ENCODE results near the gene GSTO1.

DNA sequence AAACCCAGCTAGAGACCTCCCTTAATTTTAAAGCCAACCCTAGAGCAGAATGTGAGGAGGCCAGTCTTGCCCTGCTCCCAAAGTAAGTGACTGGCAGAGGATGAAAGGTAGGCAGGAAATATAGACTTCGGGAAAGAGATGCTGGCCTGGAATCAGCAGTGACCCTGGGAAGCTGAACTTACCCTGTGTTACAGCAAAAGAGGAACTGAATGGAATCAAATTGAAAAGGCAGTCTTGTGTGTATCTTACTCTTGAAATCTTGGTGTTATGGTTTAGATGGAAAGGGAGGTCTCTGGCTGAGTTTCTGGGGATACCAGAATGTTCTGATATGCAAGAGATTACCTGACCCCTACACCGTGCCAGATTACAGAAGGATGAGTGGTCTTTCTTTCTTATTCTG is 14.6 kb upstream of the GSTO1 start:
- no peak for TF ChIP-seq EGR1 (IDR thresholded peaks at IDR 0.05; ENCODE audit: low read depth in 2 of 2)
- TF ChIP-seq CTCF (IDR thresholded peaks at IDR 0.05; ENCODE audit: low read depth, low read length, missing input control) = no peak
